Measurements from ENCODE around the gene MAF. TPM values are rescaled to one million over a fixed set of nuclear protein-coding genes. Genes with fewer than 3 reads are reported as not detected.

Gene MAF
- total RNA-seq, 1 experiment from 2014 or later: 13.8 TPM

GRCh38 chr16:79628501-79628975 lies 28.0 kb upstream of the MAF start:
- H3K27ac ChIP-seq: no peak overlapping the region
- H3K9me3 ChIP-seq (replicated peaks): no peaks in the 10 kb centered on the region
- peaks cover 7% of the 10 kb centered on the region; the same call in 1 of the 2 replicates for H3K4me1 ChIP-seq (replicated peaks)
- H3K36me3 ChIP-seq: no peaks in the 10 kb centered on the region
- DNase-seq (ENCODE audit: low read depth in 1 of 2, low spot score in 2 of 2): peak; percentile 44 to 58
- H3K27me3 ChIP-seq (replicated peaks): no peaks in the 10 kb centered on the region
- H3K4me3 ChIP-seq: no peak overlapping the region

GRCh38 chr16:79627092-79627491 lies 26.6 kb upstream of the MAF start:
- H3K27ac ChIP-seq: no peak overlapping the region
- DNase-seq (ENCODE audit: low read depth in 1 of 2, low spot score in 2 of 2): no peak
- peaks cover 7% of the 10 kb centered on the region; the same call in 1 of the 2 replicates for H3K4me1 ChIP-seq (replicated peaks)
- H3K36me3 ChIP-seq: no peaks in the 10 kb centered on the region
- H3K4me3 ChIP-seq: no peak overlapping the region
- H3K27me3 ChIP-seq (replicated peaks): no peaks in the 10 kb centered on the region
- no peaks in the 10 kb centered on the region for H3K9me3 ChIP-seq (replicated peaks)

- DNase-seq (ENCODE audit: low read depth in 1 of 2, low spot score in 2 of 2): no peak
- H3K4me3 ChIP-seq: no peak overlapping the region
- no peaks in the 10 kb centered on the region for H3K9me3 ChIP-seq (replicated peaks)
- peaks cover 7% of the 10 kb centered on the region; the same call in 1 of the 2 replicates for H3K4me1 ChIP-seq (replicated peaks)
- no peaks in the 10 kb centered on the region for H3K36me3 ChIP-seq
- H3K27me3 ChIP-seq (replicated peaks): no peaks in the 10 kb centered on the region
- no peak overlapping the region for H3K27ac ChIP-seq
These were observed 25.2 kb upstream of the MAF start for GRCh38 chr16:79625738-79626137.

GRCh38 chr16:79623824-79624223 lies 23.3 kb upstream of the MAF start:
- Histone ChIP-seq H3K4me3 (no peak overlapping the region), H3K27me3 (replicated peaks) (no peaks in the 10 kb centered on the region), H3K9me3 (replicated peaks) (no peaks in the 10 kb centered on the region), H3K36me3 (no peaks in the 10 kb centered on the region), H3K27ac (no peak overlapping the region), H3K4me1 (replicated peaks) (peaks cover 7% of the 10 kb centered on the region; the same call in 1 of the 2 replicates)
- no peak for DNase-seq (ENCODE audit: low read depth in 1 of 2, low spot score in 2 of 2)

- Histone ChIP-seq H3K4me3 (no peak overlapping the region), H3K4me1 (replicated peaks) (no peaks in the 10 kb centered on the region), H3K9me3 (replicated peaks) (no peaks in the 10 kb centered on the region), H3K27ac (no peak overlapping the region), H3K36me3 (no peaks in the 10 kb centered on the region), H3K27me3 (replicated peaks) (no peaks in the 10 kb centered on the region)
- DNase-seq (ENCODE audit: low read depth in 1 of 2, low spot score in 2 of 2): no peak
These were observed 22.5 kb upstream of the MAF start for GRCh38 chr16:79623062-79623461.

- H3K4me1 ChIP-seq (replicated peaks): no peaks in the 10 kb centered on the region
- no peak overlapping the region for H3K4me3 ChIP-seq
- H3K27ac ChIP-seq: no peak overlapping the region
- no peaks in the 10 kb centered on the region for H3K9me3 ChIP-seq (replicated peaks)
- no peak for DNase-seq (ENCODE audit: low read depth in 1 of 2, low spot score in 2 of 2)
- H3K36me3 ChIP-seq: no peaks in the 10 kb centered on the region
- H3K27me3 ChIP-seq (replicated peaks): no peaks in the 10 kb centered on the region
These were observed 20.5 kb upstream of the MAF start for GRCh38 chr16:79621027-79621426.

GRCh38 chr16:79618692-79619050 lies 18.1 kb upstream of the MAF start:
- Histone ChIP-seq H3K9me3 (replicated peaks) (no peaks in the 10 kb centered on the region; the same call in 1 of the 2 replicates), H3K27me3 (replicated peaks) (no peaks in the 10 kb centered on the region), H3K4me3 (no peak overlapping the region), H3K36me3 (no peaks in the 10 kb centered on the region), H3K4me1 (replicated peaks) (no peaks in the 10 kb centered on the region), H3K27ac (no peak overlapping the region)
- no peak for DNase-seq (ENCODE audit: low read depth in 1 of 2, low spot score in 2 of 2)

GRCh38 chr16:79618041-79618691 lies 17.6 kb upstream of the MAF start:
- no peak overlapping the region for H3K27ac ChIP-seq
- H3K27me3 ChIP-seq (replicated peaks): no peaks in the 10 kb centered on the region
- H3K9me3 ChIP-seq (replicated peaks): no peaks in the 10 kb centered on the region; the same call in 1 of the 2 replicates
- H3K4me1 ChIP-seq (replicated peaks): peaks cover 1% of the 10 kb centered on the region
- H3K4me3 ChIP-seq: no peak overlapping the region
- DNase-seq (ENCODE audit: low read depth in 1 of 2, low spot score in 2 of 2): no peak
- no peaks in the 10 kb centered on the region for H3K36me3 ChIP-seq

GRCh38 chr16:79613009-79613408 lies 12.5 kb upstream of the MAF start:
- Histone ChIP-seq H3K27ac (no peak overlapping the region), H3K9me3 (replicated peaks) (no peaks in the 10 kb centered on the region; the same call in 1 of the 2 replicates), H3K36me3 (no peaks in the 10 kb centered on the region), H3K4me1 (replicated peaks) (peaks cover 10% of the 10 kb centered on the region), H3K27me3 (replicated peaks) (no peaks in the 10 kb centered on the region), H3K4me3 (no peak overlapping the region)
- no peak for DNase-seq (ENCODE audit: low read depth in 1 of 2, low spot score in 2 of 2)

GRCh38 chr16:79612207-79612606 lies 11.7 kb upstream of the MAF start:
- Histone ChIP-seq H3K27ac (no peak overlapping the region), H3K4me3 (no peak overlapping the region), H3K36me3 (no peaks in the 10 kb centered on the region), H3K9me3 (replicated peaks) (no peaks in the 10 kb centered on the region; the same call in 1 of the 2 replicates), H3K4me1 (replicated peaks) (peaks cover 18% of the 10 kb centered on the region), H3K27me3 (replicated peaks) (no peaks in the 10 kb centered on the region)
- DNase-seq (ENCODE audit: low read depth in 1 of 2, low spot score in 2 of 2): no peak

- no peaks in the 10 kb centered on the region; the same call in 1 of the 2 replicates for H3K9me3 ChIP-seq (replicated peaks)
- H3K4me1 ChIP-seq (replicated peaks): peaks cover 25% of the 10 kb centered on the region
- H3K27ac ChIP-seq: no peak overlapping the region
- no peak overlapping the region for H3K4me3 ChIP-seq
- DNase-seq (ENCODE audit: low read depth in 1 of 2, low spot score in 2 of 2): no peak
- no peaks in the 10 kb centered on the region for H3K27me3 ChIP-seq (replicated peaks)
- H3K36me3 ChIP-seq: no peaks in the 10 kb centered on the region
These were observed 10.2 kb upstream of the MAF start for GRCh38 chr16:79610771-79611170.

GRCh38 chr16:79609861-79610260 lies 9.3 kb upstream of the MAF start:
- H3K36me3 ChIP-seq: no peaks in the 10 kb centered on the region
- DNase-seq (ENCODE audit: low read depth in 1 of 2, low spot score in 2 of 2): no peak
- H3K27me3 ChIP-seq (replicated peaks): no peaks in the 10 kb centered on the region
- H3K9me3 ChIP-seq (replicated peaks): no peaks in the 10 kb centered on the region
- peaks cover 27% of the 10 kb centered on the region for H3K4me1 ChIP-seq (replicated peaks)
- H3K27ac ChIP-seq: no peak overlapping the region
- no peak overlapping the region for H3K4me3 ChIP-seq

GRCh38 chr16:79608976-79609375 lies 8.4 kb upstream of the MAF start:
- Histone ChIP-seq H3K4me1 (replicated peaks) (peaks cover 27% of the 10 kb centered on the region), H3K27ac (no peak overlapping the region), H3K36me3 (no peaks in the 10 kb centered on the region), H3K9me3 (replicated peaks) (no peaks in the 10 kb centered on the region), H3K4me3 (no peak overlapping the region), H3K27me3 (replicated peaks) (no peaks in the 10 kb centered on the region)
- no peak for DNase-seq (ENCODE audit: low read depth in 1 of 2, low spot score in 2 of 2)

GRCh38 chr16:79607587-79607986 lies 7.0 kb upstream of the MAF start:
- Histone ChIP-seq H3K9me3 (replicated peaks) (no peaks in the 10 kb centered on the region), H3K4me1 (replicated peaks) (peaks cover 25% of the 10 kb centered on the region), H3K4me3 (no peak overlapping the region)

GRCh38 chr16:79605999-79606398 lies 5.5 kb upstream of the MAF start:
- DNase-seq (ENCODE audit: low read depth in 1 of 2, low spot score in 2 of 2): peak in 1 of 2 experiments; percentile 33
- Histone ChIP-seq H3K9me3 (replicated peaks) (no peaks in the 10 kb centered on the region), H3K36me3 (no peaks in the 10 kb centered on the region), H3K27ac (no peak overlapping the region), H3K27me3 (replicated peaks) (no peaks in the 10 kb centered on the region), H3K4me3 (no peak overlapping the region), H3K4me1 (replicated peaks) (peaks cover 26% of the 10 kb centered on the region)

More at GRCh38 chr16:79607587-79607986, 7.0 kb upstream of the MAF start:
- DNase-seq (ENCODE audit: low read depth in 1 of 2, low spot score in 2 of 2): peak in 1 of 2 experiments; percentile 33
- no peaks in the 10 kb centered on the region for H3K27me3 ChIP-seq (replicated peaks)
- no peaks in the 10 kb centered on the region for H3K36me3 ChIP-seq
- H3K27ac ChIP-seq: no peak overlapping the region
